ENCODE data around the gene CCDC57. TPM values are rescaled to one million over a fixed set of nuclear protein-coding genes. Genes with fewer than 3 reads are reported as not detected.

The CCDC57 gene
- total RNA-seq, 2 donors from 2014 or later = 19.4 to 58.1 TPM

DNA sequence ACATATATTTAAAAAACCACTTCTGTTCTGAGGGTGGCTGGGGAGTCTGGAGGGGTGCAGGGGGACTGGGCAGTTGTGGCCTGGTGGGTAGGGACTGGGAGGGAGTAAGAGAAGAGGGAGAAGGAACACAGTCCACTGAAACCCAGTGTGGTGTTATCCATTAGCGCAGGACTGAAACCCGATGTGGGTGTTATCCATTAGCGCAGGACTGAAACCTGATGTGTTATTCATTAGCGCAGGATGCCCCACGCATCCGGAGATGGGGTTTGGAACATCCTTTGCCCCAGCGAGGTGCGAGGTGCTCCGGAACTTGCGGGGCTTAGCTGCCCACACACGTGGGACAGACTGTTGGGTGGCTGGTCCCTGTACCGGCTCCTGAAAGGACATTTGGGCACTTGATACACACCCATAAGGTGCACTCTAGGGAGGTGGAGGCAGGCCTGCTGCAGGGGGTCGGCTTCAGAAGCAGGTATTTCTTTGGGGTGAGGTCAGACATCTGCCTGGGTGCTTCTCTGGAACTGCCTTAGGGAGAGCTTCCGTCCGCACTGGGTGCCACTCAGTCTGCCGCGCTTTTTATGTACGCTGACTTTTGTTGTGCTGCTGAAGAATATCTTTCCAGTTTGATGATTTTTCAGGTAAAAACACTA lies 94.4 kb downstream of the CCDC57 start:
- no peaks in the 10 kb centered on the region for H3K36me3 ChIP-seq
- H3K4me1 ChIP-seq (ENCODE audit: control insufficient read depth in 1 of 2, low read depth in 2 of 2) = no peaks in the 10 kb centered on the region
- TF ChIP-seq, protein P1, sequence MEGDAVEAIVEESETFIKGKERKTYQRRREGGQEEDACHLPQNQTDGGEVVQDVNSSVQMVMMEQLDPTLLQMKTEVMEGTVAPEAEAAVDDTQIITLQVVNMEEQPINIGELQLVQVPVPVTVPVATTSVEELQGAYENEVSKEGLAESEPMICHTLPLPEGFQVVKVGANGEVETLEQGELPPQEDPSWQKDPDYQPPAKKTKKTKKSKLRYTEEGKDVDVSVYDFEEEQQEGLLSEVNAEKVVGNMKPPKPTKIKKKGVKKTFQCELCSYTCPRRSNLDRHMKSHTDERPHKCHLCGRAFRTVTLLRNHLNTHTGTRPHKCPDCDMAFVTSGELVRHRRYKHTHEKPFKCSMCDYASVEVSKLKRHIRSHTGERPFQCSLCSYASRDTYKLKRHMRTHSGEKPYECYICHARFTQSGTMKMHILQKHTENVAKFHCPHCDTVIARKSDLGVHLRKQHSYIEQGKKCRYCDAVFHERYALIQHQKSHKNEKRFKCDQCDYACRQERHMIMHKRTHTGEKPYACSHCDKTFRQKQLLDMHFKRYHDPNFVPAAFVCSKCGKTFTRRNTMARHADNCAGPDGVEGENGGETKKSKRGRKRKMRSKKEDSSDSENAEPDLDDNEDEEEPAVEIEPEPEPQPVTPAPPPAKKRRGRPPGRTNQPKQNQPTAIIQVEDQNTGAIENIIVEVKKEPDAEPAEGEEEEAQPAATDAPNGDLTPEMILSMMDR (IDR thresholded peaks at IDR 0.05) = no peak
- H3K9me3 ChIP-seq = no peaks in the 10 kb centered on the region
- ATAC-seq (ENCODE audit: insufficient number of reproducible peaks, low FRiP score, low read depth) (no peak), DNase-seq (ENCODE audit: low spot score) (no peak)
- no peak overlapping the region for H3K27ac ChIP-seq
- H3K4me3 ChIP-seq = no peak overlapping the region
- no peaks in the 10 kb centered on the region for H3K27me3 ChIP-seq (replicated peaks; ENCODE audit: insufficient read depth)

DNA sequence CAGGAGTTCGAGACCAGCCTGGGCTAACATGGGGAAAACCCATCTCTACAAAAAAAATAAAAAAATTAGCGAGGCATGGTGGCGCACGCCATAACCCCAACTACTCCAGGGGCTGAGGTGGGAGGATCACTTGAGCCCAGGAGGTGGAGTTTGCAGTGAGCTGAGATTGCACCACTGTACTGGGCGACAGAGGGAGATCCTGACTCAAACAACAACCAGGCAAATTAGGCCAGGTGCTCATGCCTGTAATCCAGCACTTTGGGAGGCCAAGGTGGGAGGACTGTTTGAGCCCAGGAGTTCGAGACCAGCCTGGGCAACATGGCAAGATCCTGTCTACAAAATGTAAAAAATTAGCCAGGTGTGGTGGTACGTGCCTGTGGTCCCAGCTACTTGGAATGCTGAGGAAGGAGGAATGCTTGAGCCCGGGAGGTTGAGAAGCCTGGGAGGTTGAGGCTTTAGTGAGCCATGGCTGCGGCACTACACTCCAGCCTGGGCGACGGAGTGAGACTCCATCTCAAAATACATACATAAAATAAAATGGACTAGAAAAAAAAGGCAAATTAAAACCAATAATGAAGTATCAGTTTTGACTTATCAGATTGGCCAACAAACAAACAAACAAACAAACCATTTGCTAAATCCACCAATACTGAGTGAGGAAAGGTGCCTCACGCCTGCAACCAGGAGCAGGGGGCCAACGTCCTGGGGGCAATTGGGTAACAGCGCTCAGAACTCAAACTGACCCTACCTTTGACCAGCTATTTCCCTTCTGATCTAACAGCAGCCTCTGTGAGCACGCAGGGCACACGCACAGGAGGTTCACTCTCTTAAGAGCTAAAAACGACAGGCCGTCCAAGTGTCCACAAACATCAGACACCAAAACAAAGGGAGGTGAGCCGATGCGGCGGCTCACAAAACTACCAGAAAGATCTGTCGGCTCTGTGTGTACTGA lies 95.2 kb downstream of the CCDC57 start:
- Histone ChIP-seq H3K4me1 (ENCODE audit: control insufficient read depth in 1 of 2, low read depth in 2 of 2) (no peaks in the 10 kb centered on the region), H3K27ac (no peak overlapping the region), H3K9me3 (no peaks in the 10 kb centered on the region), H3K27me3 (replicated peaks; ENCODE audit: insufficient read depth) (no peaks in the 10 kb centered on the region), H3K36me3 (no peaks in the 10 kb centered on the region), H3K4me3 (no peak overlapping the region)
- TF ChIP-seq, protein P1 (IDR thresholded peaks at IDR 0.05) = no peak
- no peak for DNase-seq (ENCODE audit: low spot score)
- ATAC-seq (ENCODE audit: insufficient number of reproducible peaks, low FRiP score, low read depth) = no peak

DNA sequence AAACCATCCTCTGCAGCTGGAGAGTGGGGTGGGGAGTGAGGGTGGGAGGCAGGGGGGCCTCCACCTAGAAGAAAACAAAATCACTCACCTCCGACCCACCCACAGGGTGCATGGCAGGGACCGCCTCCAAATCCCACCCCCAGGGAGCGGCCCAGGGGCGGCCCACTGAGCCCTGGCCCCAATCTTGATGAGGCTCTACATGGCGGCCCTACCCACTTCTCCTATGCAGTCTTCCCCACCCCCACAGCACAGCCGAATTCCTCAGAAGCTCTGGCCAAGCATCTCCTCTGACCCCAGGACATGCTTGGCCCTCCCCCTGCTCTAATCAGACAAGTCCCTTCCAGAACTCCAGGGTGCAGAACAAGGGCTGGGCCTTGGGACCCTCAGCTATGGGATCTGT lies 96.4 kb downstream of the CCDC57 start:
- no peak overlapping the region for H3K27ac ChIP-seq
- H3K9me3 ChIP-seq = no peaks in the 10 kb centered on the region
- H3K27me3 ChIP-seq (replicated peaks; ENCODE audit: insufficient read depth) = no peaks in the 10 kb centered on the region
- TF ChIP-seq, protein P1 (IDR thresholded peaks at IDR 0.05) = no peak
- no peak for DNase-seq (ENCODE audit: low spot score)
- H3K4me1 ChIP-seq (ENCODE audit: control insufficient read depth in 1 of 2, low read depth in 2 of 2) = no peaks in the 10 kb centered on the region
- ATAC-seq (ENCODE audit: insufficient number of reproducible peaks, low FRiP score, low read depth) = no peak
- H3K4me3 ChIP-seq = no peak overlapping the region
- H3K36me3 ChIP-seq = no peaks in the 10 kb centered on the region

DNA sequence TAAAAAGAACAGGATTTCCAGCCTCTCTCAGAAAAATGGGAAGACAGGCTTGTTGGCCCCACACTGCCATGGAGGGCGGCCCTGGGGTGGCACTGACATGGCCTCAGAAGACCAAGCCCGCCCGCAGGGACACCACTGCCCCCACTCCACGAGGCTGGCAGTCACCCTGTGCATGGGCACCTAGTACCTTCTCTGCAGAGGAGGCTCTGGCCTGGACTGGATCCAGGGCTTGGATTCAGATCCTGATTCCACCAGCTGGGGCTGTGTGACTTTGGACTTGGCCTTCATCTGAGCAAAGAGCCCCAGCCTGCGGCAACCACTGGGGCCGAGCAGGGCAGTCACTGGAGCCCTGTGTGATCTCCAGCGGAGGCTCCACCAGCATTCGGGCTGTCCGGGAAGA lies 97.8 kb downstream of the CCDC57 start:
- Histone ChIP-seq H3K36me3 (no peaks in the 10 kb centered on the region), H3K27ac (no peak overlapping the region), H3K4me1 (ENCODE audit: control insufficient read depth in 1 of 2, low read depth in 2 of 2) (no peaks in the 10 kb centered on the region), H3K9me3 (no peaks in the 10 kb centered on the region), H3K4me3 (no peak overlapping the region), H3K27me3 (replicated peaks; ENCODE audit: insufficient read depth) (no peaks in the 10 kb centered on the region)
- TF ChIP-seq, protein P1 (IDR thresholded peaks at IDR 0.05) = no peak
- DNase-seq (ENCODE audit: low spot score) = no peak
- no peak for ATAC-seq (ENCODE audit: insufficient number of reproducible peaks, low FRiP score, low read depth)

DNA sequence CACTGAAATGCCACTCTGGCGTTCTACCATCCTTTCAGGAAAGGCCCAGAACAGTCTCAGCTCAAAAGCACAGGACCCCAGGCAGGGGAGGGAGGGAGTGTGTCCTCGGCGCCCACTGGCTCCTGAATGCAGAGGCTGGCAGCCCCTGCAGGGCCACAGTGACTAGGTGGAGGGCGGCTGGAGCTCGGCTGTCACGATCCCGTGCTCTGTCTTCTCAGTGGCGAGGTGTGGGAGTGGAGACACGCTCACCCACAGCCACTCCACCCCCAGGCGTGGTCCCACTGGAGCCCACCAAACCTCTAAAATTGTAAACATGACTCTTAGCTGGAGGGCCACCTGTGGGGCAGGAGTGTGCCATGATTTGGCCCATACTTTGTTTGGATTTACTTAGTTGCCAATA lies 98.2 kb downstream of the CCDC57 start:
- TF ChIP-seq, protein P1 (IDR thresholded peaks at IDR 0.05) = no peak
- no peak for DNase-seq (ENCODE audit: low spot score)
- Histone ChIP-seq H3K4me3 (no peak overlapping the region), H3K27ac (no peak overlapping the region), H3K9me3 (no peaks in the 10 kb centered on the region), H3K36me3 (no peaks in the 10 kb centered on the region), H3K27me3 (replicated peaks; ENCODE audit: insufficient read depth) (no peaks in the 10 kb centered on the region), H3K4me1 (ENCODE audit: control insufficient read depth in 1 of 2, low read depth in 2 of 2) (no peaks in the 10 kb centered on the region)
- no peak for ATAC-seq (ENCODE audit: insufficient number of reproducible peaks, low FRiP score, low read depth)
